ENCODE measurements around the gene VPS37C.

Gene VPS37C

DNA sequence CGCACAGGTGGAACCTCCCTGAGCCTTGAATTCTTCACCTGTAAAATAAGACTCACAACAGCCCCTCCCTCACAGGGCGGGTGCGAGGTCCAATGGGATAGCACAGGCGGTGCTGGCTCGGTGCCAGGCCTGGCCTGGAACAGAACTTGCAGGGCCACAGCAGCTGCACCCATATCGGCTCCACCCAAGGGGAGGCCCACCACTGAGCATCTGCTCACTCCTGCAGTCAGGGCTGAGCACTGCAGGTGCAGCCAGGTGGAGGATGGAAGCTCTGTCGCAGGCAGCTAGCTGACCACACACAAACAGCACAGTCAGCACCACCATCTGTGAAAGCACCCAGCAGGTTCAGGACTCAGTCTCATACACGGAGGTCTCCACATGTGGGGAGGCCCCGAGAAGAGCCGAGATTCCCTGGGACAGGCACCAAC is 19.6 kb downstream of the VPS37C start:
- 0 out of 2 replicates have a peak, but pooled peaks cover 4% of the 10 kb centered on the region for H3K36me3 ChIP-seq (ENCODE audit: low read depth)
- no peak overlapping the region for H3K4me3 ChIP-seq (ENCODE audit: severe bottlenecking)
- no peak overlapping the region for H3K27ac ChIP-seq (ENCODE audit: poor library complexity, severe bottlenecking)
- no peaks in the 10 kb centered on the region for H3K27me3 ChIP-seq (ENCODE audit: insufficient read depth, poor library complexity, severe bottlenecking)
- ATAC-seq (ENCODE audit: low read depth) (peak; percentile 25; the same call in 1 of the 3 replicates), DNase-seq (ENCODE audit: low spot score) (peak; percentile 42)
- no peaks in the 10 kb centered on the region for H3K9me3 ChIP-seq (ENCODE audit: severe bottlenecking)
- no peaks in the 10 kb centered on the region for H3K4me1 ChIP-seq (ENCODE audit: insufficient read depth, poor library complexity, severe bottlenecking)
- TF ChIP-seq, protein P1, sequence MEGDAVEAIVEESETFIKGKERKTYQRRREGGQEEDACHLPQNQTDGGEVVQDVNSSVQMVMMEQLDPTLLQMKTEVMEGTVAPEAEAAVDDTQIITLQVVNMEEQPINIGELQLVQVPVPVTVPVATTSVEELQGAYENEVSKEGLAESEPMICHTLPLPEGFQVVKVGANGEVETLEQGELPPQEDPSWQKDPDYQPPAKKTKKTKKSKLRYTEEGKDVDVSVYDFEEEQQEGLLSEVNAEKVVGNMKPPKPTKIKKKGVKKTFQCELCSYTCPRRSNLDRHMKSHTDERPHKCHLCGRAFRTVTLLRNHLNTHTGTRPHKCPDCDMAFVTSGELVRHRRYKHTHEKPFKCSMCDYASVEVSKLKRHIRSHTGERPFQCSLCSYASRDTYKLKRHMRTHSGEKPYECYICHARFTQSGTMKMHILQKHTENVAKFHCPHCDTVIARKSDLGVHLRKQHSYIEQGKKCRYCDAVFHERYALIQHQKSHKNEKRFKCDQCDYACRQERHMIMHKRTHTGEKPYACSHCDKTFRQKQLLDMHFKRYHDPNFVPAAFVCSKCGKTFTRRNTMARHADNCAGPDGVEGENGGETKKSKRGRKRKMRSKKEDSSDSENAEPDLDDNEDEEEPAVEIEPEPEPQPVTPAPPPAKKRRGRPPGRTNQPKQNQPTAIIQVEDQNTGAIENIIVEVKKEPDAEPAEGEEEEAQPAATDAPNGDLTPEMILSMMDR (IDR thresholded peaks at IDR 0.05; ENCODE audit: poor library complexity, severe bottlenecking), result no peak

DNA sequence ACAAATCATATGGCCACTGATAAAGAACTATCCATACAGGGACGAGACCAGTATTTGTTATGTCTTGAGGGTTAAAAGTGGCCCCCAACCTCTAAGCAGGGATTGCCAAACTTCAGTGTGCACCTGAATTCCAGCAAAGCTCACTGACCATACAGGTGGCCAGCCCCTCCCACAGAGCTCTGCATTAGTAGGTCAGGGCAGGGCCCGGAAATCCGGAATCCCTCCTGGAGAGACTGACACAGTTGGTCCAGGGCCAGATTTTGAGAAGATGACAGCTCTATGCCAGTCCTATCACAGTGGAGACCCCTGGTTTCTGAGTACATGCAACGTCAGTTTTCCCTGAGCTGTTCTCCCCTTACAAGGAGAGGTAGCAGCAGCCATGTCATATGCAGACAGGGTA is 20.8 kb downstream of the VPS37C start:
- H3K27ac ChIP-seq (ENCODE audit: poor library complexity, severe bottlenecking), result no peak overlapping the region
- TF ChIP-seq, protein P1 (IDR thresholded peaks at IDR 0.05; ENCODE audit: poor library complexity, severe bottlenecking), result no peak
- ATAC-seq (ENCODE audit: low read depth) (no peak; the same call in 2 of the 3 replicates), DNase-seq (ENCODE audit: low spot score) (peak; percentile 34)
- 0 out of 2 replicates have a peak, but pooled peaks cover 4% of the 10 kb centered on the region for H3K36me3 ChIP-seq (ENCODE audit: low read depth)
- no peak overlapping the region for H3K4me3 ChIP-seq (ENCODE audit: severe bottlenecking)
- no peaks in the 10 kb centered on the region for H3K27me3 ChIP-seq (ENCODE audit: insufficient read depth, poor library complexity, severe bottlenecking)
- no peaks in the 10 kb centered on the region for H3K4me1 ChIP-seq (ENCODE audit: insufficient read depth, poor library complexity, severe bottlenecking)
- H3K9me3 ChIP-seq (ENCODE audit: severe bottlenecking), result no peaks in the 10 kb centered on the region

DNA sequence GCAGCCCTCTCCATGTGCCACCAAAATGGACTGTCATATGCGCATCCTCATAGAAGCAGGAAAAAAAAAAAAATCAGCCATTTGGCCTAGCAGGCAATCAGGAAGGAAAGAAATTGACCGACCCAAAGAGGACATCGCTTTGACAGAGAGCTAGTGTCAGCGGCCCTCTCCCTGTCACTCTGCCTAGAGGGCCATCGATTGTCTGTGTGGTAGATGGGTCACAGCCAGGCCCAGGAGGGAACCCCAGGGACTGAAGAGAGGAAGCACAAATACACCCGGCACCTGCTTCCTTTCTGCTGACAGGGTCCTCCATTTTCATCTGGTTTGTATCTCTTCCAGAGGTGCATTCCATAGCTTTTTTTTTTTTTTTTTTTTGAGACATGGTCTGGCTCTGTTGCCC is 21.8 kb downstream of the VPS37C start:
- TF ChIP-seq, protein P1 (IDR thresholded peaks at IDR 0.05; ENCODE audit: poor library complexity, severe bottlenecking), result no peak
- no peak overlapping the region for H3K4me3 ChIP-seq (ENCODE audit: severe bottlenecking)
- H3K27me3 ChIP-seq (ENCODE audit: insufficient read depth, poor library complexity, severe bottlenecking), result no peaks in the 10 kb centered on the region
- no peaks in the 10 kb centered on the region for H3K9me3 ChIP-seq (ENCODE audit: severe bottlenecking)
- H3K36me3 ChIP-seq (ENCODE audit: low read depth), result 0 out of 2 replicates have a peak, but pooled peaks cover 4% of the 10 kb centered on the region
- H3K4me1 ChIP-seq (ENCODE audit: insufficient read depth, poor library complexity, severe bottlenecking), result no peaks in the 10 kb centered on the region
- DNase-seq (ENCODE audit: low spot score) (peak; percentile 15), ATAC-seq (ENCODE audit: low read depth) (no peak)
- H3K27ac ChIP-seq (ENCODE audit: poor library complexity, severe bottlenecking), result no peak overlapping the region

DNA sequence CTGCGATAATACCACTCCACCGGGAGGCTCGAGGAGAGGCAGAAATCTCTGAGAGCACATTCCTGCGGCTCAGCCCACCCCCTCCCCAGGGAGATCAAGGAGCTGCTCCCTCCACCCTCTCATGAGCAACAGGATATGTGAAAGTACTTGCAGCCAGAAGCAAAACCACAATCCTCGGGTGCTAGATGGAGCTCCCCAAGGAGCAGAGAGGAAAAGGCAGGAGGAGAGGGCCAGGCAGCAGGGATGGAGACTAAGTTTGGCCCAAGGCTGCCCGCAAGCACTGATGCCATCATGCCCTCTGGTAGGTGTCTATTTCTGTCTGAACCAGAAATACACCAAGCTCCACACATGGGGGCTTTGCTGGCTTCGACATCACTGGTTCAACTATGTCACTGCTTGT is 22.3 kb downstream of the VPS37C start:
- Histone ChIP-seq H3K4me3 (ENCODE audit: severe bottlenecking) (no peak overlapping the region), H3K4me1 (ENCODE audit: insufficient read depth, poor library complexity, severe bottlenecking) (no peaks in the 10 kb centered on the region), H3K27ac (ENCODE audit: poor library complexity, severe bottlenecking) (no peak overlapping the region), H3K36me3 (ENCODE audit: low read depth) (0 out of 2 replicates have a peak, but pooled peaks cover 4% of the 10 kb centered on the region), H3K9me3 (ENCODE audit: severe bottlenecking) (no peaks in the 10 kb centered on the region), H3K27me3 (ENCODE audit: insufficient read depth, poor library complexity, severe bottlenecking) (no peaks in the 10 kb centered on the region)
- peak; percentile 14 for DNase-seq (ENCODE audit: low spot score)
- TF ChIP-seq, protein P1 (IDR thresholded peaks at IDR 0.05; ENCODE audit: poor library complexity, severe bottlenecking), result no peak
- no peak for ATAC-seq (ENCODE audit: low read depth)

DNA sequence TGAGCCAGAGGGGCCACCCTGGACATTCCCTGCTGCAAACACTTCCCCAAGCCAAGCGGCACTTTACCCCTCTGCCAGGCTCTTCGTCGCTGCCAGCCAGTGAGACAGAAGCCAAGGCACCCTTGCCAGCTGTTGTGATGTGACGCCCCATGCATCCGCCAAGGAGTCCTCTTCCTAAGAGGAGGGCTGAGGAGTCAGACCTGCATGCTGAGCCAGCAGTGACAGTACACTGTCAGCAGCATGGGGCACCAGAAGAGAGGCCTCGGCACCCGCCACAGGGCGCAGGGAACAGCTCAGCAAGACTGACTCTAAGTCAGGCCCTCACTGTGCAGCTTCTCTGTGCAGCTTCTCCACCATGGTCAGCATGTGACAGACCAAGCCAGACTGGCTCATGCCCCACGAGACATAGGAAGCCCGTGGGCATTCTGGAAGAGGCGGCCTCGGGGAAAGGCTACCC is 26.4 kb downstream of the VPS37C start:
- peak; percentile 29 for DNase-seq (ENCODE audit: low spot score)
- Histone ChIP-seq H3K36me3 (ENCODE audit: low read depth) (0 out of 2 replicates have a peak, but pooled peaks cover 4% of the 10 kb centered on the region), H3K4me1 (ENCODE audit: insufficient read depth, poor library complexity, severe bottlenecking) (no peaks in the 10 kb centered on the region), H3K27me3 (ENCODE audit: insufficient read depth, poor library complexity, severe bottlenecking) (no peaks in the 10 kb centered on the region), H3K27ac (ENCODE audit: poor library complexity, severe bottlenecking) (no peak overlapping the region), H3K4me3 (ENCODE audit: severe bottlenecking) (no peak overlapping the region), H3K9me3 (ENCODE audit: severe bottlenecking) (no peaks in the 10 kb centered on the region)
- ATAC-seq (ENCODE audit: low read depth), result no peak
- TF ChIP-seq, protein P1 (IDR thresholded peaks at IDR 0.05; ENCODE audit: poor library complexity, severe bottlenecking), result no peak

All from RWPE2 (cell line).